Measurements from ENCODE around the gene KRTAP4-3.
"Not testable (repeated sequence)": the region's sequence is repeated elsewhere in the genome, so short reads cannot be mapped to it uniquely, and the experiment has no call there.

The KRTAP4-3 gene

DNA sequence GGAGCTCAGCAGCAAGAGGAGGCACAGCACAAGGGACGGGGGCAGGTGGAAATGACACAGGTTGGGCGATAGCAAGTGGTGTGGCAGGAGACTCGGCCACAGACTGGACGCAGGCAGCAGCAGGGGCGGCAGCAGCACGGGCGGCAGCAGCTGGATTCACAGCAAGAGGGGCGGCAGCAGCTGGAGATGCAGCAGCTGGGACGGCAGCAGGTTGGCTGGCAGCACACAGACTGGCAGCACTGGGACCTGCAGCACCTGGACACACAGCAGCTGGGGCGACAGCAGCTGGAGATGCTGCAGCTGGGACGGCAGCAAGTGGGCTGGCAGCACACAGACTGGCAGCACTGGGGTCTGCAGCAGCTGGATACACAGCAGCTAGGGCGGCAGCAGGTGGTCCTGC, 28.2 kb downstream of the KRTAP4-3 start:
- H3K27me3 ChIP-seq (ENCODE audit: control insufficient read depth in 2 of 2, insufficient read depth in 2 of 2, low read length in 2 of 2); H3K9me3 ChIP-seq (ENCODE audit: control insufficient read depth in 2 of 2, low read length in 2 of 2); H3K27ac ChIP-seq (ENCODE audit: low read depth in 2 of 2, low read length in 2 of 2); H3K4me3 ChIP-seq (ENCODE audit: low read length in 2 of 2); H3K4me1 ChIP-seq (ENCODE audit: control insufficient read depth in 2 of 2, insufficient read depth in 2 of 2, low read length in 2 of 2); H3K9ac ChIP-seq (ENCODE audit: low read depth in 1 of 2, low read length in 2 of 2); H3K36me3 ChIP-seq (ENCODE audit: control insufficient read depth in 2 of 2, insufficient read depth in 2 of 2, low read length in 2 of 2): not testable (repeated sequence)

- Histone ChIP-seq H3K27ac (ENCODE audit: low read depth in 2 of 2, low read length in 2 of 2) (no peak overlapping the region), H3K4me1 (ENCODE audit: control insufficient read depth in 2 of 2, insufficient read depth in 2 of 2, low read length in 2 of 2) (no peaks in the 10 kb centered on the region), H3K36me3 (ENCODE audit: control insufficient read depth in 2 of 2, insufficient read depth in 2 of 2, low read length in 2 of 2) (no peaks in the 10 kb centered on the region), H3K27me3 (ENCODE audit: control insufficient read depth in 2 of 2, insufficient read depth in 2 of 2, low read length in 2 of 2) (no peaks in the 10 kb centered on the region), H3K9me3 (ENCODE audit: control insufficient read depth in 2 of 2, low read length in 2 of 2) (no peaks in the 10 kb centered on the region), H3K4me3 (ENCODE audit: low read length in 2 of 2) (no peak overlapping the region), H3K9ac (ENCODE audit: low read depth in 1 of 2, low read length in 2 of 2) (no peak overlapping the region)
These were observed 33.9 kb downstream of the KRTAP4-3 start for GRCh38 chr17:41133880-41134735.

- no peak overlapping the region for H3K27ac ChIP-seq (ENCODE audit: low read depth in 2 of 2, low read length in 2 of 2)
- H3K27me3 ChIP-seq (ENCODE audit: control insufficient read depth in 2 of 2, insufficient read depth in 2 of 2, low read length in 2 of 2), result no peaks in the 10 kb centered on the region
- no peak overlapping the region for H3K4me3 ChIP-seq (ENCODE audit: low read length in 2 of 2)
- no peak overlapping the region for H3K9ac ChIP-seq (ENCODE audit: low read depth in 1 of 2, low read length in 2 of 2)
- no peaks in the 10 kb centered on the region for H3K9me3 ChIP-seq (ENCODE audit: control insufficient read depth in 2 of 2, low read length in 2 of 2)
- H3K36me3 ChIP-seq (ENCODE audit: control insufficient read depth in 2 of 2, insufficient read depth in 2 of 2, low read length in 2 of 2), result no peaks in the 10 kb centered on the region
- no peaks in the 10 kb centered on the region for H3K4me1 ChIP-seq (ENCODE audit: control insufficient read depth in 2 of 2, insufficient read depth in 2 of 2, low read length in 2 of 2)
These were observed 36.0 kb downstream of the KRTAP4-3 start for GRCh38 chr17:41131979-41132378.

GRCh38 chr17:41127371-41127770, 40.6 kb downstream of the KRTAP4-3 start:
- Histone ChIP-seq H3K4me1 (ENCODE audit: control insufficient read depth in 2 of 2, insufficient read depth in 2 of 2, low read length in 2 of 2) (no peaks in the 10 kb centered on the region), H3K27ac (ENCODE audit: low read depth in 2 of 2, low read length in 2 of 2) (no peak overlapping the region), H3K4me3 (ENCODE audit: low read length in 2 of 2) (no peak overlapping the region), H3K9ac (ENCODE audit: low read depth in 1 of 2, low read length in 2 of 2) (no peak overlapping the region), H3K9me3 (ENCODE audit: control insufficient read depth in 2 of 2, low read length in 2 of 2) (no peaks in the 10 kb centered on the region), H3K27me3 (ENCODE audit: control insufficient read depth in 2 of 2, insufficient read depth in 2 of 2, low read length in 2 of 2) (no peaks in the 10 kb centered on the region), H3K36me3 (ENCODE audit: control insufficient read depth in 2 of 2, insufficient read depth in 2 of 2, low read length in 2 of 2) (no peaks in the 10 kb centered on the region)

DNA sequence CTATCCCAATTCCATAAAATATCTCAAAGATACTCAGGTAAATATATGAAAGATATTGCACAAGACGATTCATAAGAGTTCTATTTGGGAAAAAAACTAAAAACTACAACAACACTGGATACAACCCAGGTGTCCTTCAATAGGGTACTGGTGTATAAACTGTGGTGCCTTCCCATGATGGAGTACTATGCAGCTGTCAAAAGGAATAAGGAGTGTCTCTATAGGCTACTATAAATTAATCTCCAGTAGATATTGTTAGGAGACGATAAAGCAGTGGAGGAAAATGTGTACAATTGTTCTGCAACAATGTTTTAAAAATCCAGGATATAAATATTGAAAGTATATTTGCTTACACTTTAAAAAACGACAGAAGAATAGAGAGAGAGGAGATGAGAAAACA, 41.6 kb downstream of the KRTAP4-3 start:
- H3K4me3 ChIP-seq (ENCODE audit: low read length in 2 of 2), result no peak overlapping the region
- no peaks in the 10 kb centered on the region for H3K9me3 ChIP-seq (ENCODE audit: control insufficient read depth in 2 of 2, low read length in 2 of 2)
- no peak overlapping the region for H3K9ac ChIP-seq (ENCODE audit: low read depth in 1 of 2, low read length in 2 of 2)
- H3K27ac ChIP-seq (ENCODE audit: low read depth in 2 of 2, low read length in 2 of 2), result no peak overlapping the region
- H3K27me3 ChIP-seq (ENCODE audit: control insufficient read depth in 2 of 2, insufficient read depth in 2 of 2, low read length in 2 of 2), result no peaks in the 10 kb centered on the region
- no peaks in the 10 kb centered on the region for H3K36me3 ChIP-seq (ENCODE audit: control insufficient read depth in 2 of 2, insufficient read depth in 2 of 2, low read length in 2 of 2)
- H3K4me1 ChIP-seq (ENCODE audit: control insufficient read depth in 2 of 2, insufficient read depth in 2 of 2, low read length in 2 of 2), result no peaks in the 10 kb centered on the region

DNA sequence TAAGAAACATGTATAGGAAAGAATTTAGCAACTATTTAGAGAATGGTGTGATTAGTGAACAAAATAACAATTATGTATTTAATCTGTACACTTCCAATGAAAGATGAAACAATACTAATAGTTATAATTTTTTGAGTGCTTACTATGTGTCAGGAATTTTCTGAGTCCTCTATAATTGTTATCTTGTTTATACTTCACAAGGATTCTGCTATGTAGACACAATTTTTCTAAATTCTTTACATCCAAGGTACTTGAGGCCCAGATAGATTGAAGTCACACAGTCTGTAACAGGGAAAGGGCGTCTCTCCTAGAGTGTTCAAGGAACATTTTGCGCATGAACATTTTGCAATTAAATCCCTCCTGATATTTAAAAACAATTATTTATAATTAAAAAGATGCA, 43.0 kb downstream of the KRTAP4-3 start:
- H3K27ac ChIP-seq (ENCODE audit: low read depth in 2 of 2, low read length in 2 of 2), result no peak overlapping the region
- H3K27me3 ChIP-seq (ENCODE audit: control insufficient read depth in 2 of 2, insufficient read depth in 2 of 2, low read length in 2 of 2), result no peaks in the 10 kb centered on the region
- H3K4me1 ChIP-seq (ENCODE audit: control insufficient read depth in 2 of 2, insufficient read depth in 2 of 2, low read length in 2 of 2), result no peaks in the 10 kb centered on the region
- H3K36me3 ChIP-seq (ENCODE audit: control insufficient read depth in 2 of 2, insufficient read depth in 2 of 2, low read length in 2 of 2), result no peaks in the 10 kb centered on the region
- H3K9ac ChIP-seq (ENCODE audit: low read depth in 1 of 2, low read length in 2 of 2), result no peak overlapping the region
- no peak overlapping the region for H3K4me3 ChIP-seq (ENCODE audit: low read length in 2 of 2)
- H3K9me3 ChIP-seq (ENCODE audit: control insufficient read depth in 2 of 2, low read length in 2 of 2), result no peaks in the 10 kb centered on the region

- not testable (repeated sequence) for H3K4me3 ChIP-seq (ENCODE audit: low read length in 2 of 2); H3K4me1 ChIP-seq (ENCODE audit: control insufficient read depth in 2 of 2, insufficient read depth in 2 of 2, low read length in 2 of 2); H3K9ac ChIP-seq (ENCODE audit: low read depth in 1 of 2, low read length in 2 of 2); H3K27me3 ChIP-seq (ENCODE audit: control insufficient read depth in 2 of 2, insufficient read depth in 2 of 2, low read length in 2 of 2); H3K36me3 ChIP-seq (ENCODE audit: control insufficient read depth in 2 of 2, insufficient read depth in 2 of 2, low read length in 2 of 2); H3K9me3 ChIP-seq (ENCODE audit: control insufficient read depth in 2 of 2, low read length in 2 of 2); H3K27ac ChIP-seq (ENCODE audit: low read depth in 2 of 2, low read length in 2 of 2)
These were observed 44.0 kb downstream of the KRTAP4-3 start, which contains the start of gene KRTAP4-12 for GRCh38 chr17:41123991-41124371. KRTAP4-12 (minus strand) TSS chr17:41124182; CDS start chr17:41124122, 60 bp downstream.

DNA sequence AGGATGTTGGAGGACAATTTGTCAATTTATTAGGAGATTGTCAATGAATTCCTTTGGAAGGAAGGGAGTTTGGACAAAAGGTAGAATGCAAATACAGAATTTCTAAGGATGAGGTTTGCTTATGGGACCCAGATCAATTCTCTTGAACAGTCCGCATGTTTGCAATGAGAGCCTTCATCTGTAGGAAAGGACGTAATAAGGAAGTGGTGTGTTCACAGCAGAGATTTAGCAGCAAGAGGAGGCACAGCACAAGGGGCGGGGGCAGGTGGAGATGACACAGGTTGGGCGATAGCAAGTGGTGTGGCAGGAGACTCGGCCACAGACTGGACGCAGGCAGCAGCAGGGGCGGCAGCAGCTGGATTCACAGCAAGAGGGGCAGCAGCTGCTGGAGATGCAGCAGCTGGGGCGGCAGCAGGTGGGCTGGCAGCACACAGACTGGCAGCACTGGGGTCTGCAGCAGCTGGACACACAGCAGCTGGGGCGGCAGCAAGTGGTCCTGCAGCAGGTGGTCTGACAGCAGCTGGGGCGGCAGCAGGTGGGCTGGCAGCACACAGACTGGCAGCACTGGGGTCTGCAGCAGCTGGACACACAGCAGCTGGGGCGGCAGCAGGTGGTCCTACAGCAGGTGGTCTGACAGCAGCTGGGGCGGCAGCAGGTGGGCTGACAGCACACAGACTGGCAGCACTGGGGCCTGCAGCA, 44.6 kb downstream of the KRTAP4-3 start:
- not testable (repeated sequence) for H3K4me1 ChIP-seq (ENCODE audit: control insufficient read depth in 2 of 2, insufficient read depth in 2 of 2, low read length in 2 of 2); H3K9me3 ChIP-seq (ENCODE audit: control insufficient read depth in 2 of 2, low read length in 2 of 2); H3K36me3 ChIP-seq (ENCODE audit: control insufficient read depth in 2 of 2, insufficient read depth in 2 of 2, low read length in 2 of 2); H3K9ac ChIP-seq (ENCODE audit: low read depth in 1 of 2, low read length in 2 of 2); H3K4me3 ChIP-seq (ENCODE audit: low read length in 2 of 2); H3K27me3 ChIP-seq (ENCODE audit: control insufficient read depth in 2 of 2, insufficient read depth in 2 of 2, low read length in 2 of 2); H3K27ac ChIP-seq (ENCODE audit: low read depth in 2 of 2, low read length in 2 of 2)

DNA sequence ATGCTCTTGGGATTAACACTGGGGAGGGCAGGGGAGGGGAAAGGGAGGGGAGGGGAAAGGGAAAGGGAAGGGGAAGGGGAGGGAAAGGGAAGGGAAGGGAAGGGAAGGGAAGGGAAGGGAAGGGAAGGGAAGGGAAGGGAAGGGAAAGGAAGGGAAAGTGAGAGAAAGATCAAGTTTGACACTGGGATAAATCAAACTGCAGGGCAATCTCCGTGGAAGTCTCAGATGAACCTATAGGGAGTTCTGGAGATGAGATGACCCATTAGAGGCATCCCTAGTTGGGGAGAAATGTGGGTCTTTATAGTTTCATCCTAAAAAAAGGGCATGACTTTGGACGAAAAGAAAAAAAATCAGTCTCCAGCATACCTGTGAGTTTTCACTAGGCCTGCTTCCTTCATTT, 46.3 kb downstream of the KRTAP4-3 start:
- Histone ChIP-seq H3K27me3 (ENCODE audit: control insufficient read depth in 2 of 2, insufficient read depth in 2 of 2, low read length in 2 of 2) (no peaks in the 10 kb centered on the region), H3K4me1 (ENCODE audit: control insufficient read depth in 2 of 2, insufficient read depth in 2 of 2, low read length in 2 of 2) (no peaks in the 10 kb centered on the region), H3K36me3 (ENCODE audit: control insufficient read depth in 2 of 2, insufficient read depth in 2 of 2, low read length in 2 of 2) (no peaks in the 10 kb centered on the region), H3K27ac (ENCODE audit: low read depth in 2 of 2, low read length in 2 of 2) (no peak overlapping the region), H3K9me3 (ENCODE audit: control insufficient read depth in 2 of 2, low read length in 2 of 2) (no peaks in the 10 kb centered on the region), H3K9ac (ENCODE audit: low read depth in 1 of 2, low read length in 2 of 2) (no peak overlapping the region), H3K4me3 (ENCODE audit: low read length in 2 of 2) (no peak overlapping the region)

Measured in mucosa of rectum (tissue), 2 donors.